Prostate gland (tissue), 2 donors: ENCODE measurements around the gene EI24.
"Not testable (repeated sequence)": the region's sequence is repeated elsewhere in the genome, so short reads cannot be mapped to it uniquely, and the experiment has no call there.

Source experiments
- CTCF ChIP-seq, 4 experiments: fragments of 200-600 bp in 2 of 4; fragments of 450-650 bp in 2 of 4; sonication (generic) in 2 of 4; IDR thresholded peaks; 1 replicate in 3 of 4; 2 replicates in 1 of 4; pipeline ENCODE4 v1.5.1; 2016 to 2019; ENCODE audit warnings: antibody characterized with exemption in 4 of 4, mild to moderate bottlenecking in 2 of 4, moderate library complexity in 2 of 4
- POLR2AphosphoS5 ChIP-seq: sonication (generic); formaldehyde crosslinking; IDR thresholded peaks from one replicate; pipeline ENCODE4 v1.6.1; 2017; ENCODE audit warnings: antibody characterized with exemption

GRCh38 chr11:125577181-125577580 lies 7.9 kb downstream of the EI24 start:
- not testable (repeated sequence) for TF ChIP-seq CTCF (IDR thresholded peaks at IDR 0.05); POLR2AphosphoS5
